Hepatocyte (in vitro differentiated cells): ENCODE measurements around the gene CTNND2. TPM values are rescaled to one million over a fixed set of nuclear protein-coding genes. Genes with fewer than 3 reads are reported as not detected.

ENCODE experiments used
- DNase-seq: peaks from one replicate; pipeline ENCODE4 v3.0.0-alpha.2; 2016; ENCODE audit warnings: low spot score
- H2AFZ ChIP-seq: fragments of 200-600 bp; sonication (generic); 2 replicates; pipeline ENCODE4 v1.6.0; 2016; ENCODE audit warnings: antibody characterized with exemption, mild to moderate bottlenecking
- H3K27ac ChIP-seq: fragments of 200-600 bp; sonication (generic); 2 replicates; pipeline ENCODE4 v1.5.1; 2016; ENCODE audit warnings: mild to moderate bottlenecking
- H3K27me3 ChIP-seq: fragments of 200-600 bp; sonication (generic); 2 replicates; pipeline ENCODE4 v1.6.1; 2016
- H3K36me3 ChIP-seq: fragments of 200-600 bp; sonication (generic); replicated peaks from 2 replicates; pipeline ENCODE4 v1.5.1; 2016; ENCODE audit warnings: low read depth; ENCODE audit not compliant: insufficient read depth
- H3K4me1 ChIP-seq: fragments of 200-600 bp; sonication (generic); 2 replicates; pipeline ENCODE4 v1.5.1; 2016; ENCODE audit warnings: mild to moderate bottlenecking, moderate library complexity; ENCODE audit not compliant: insufficient read depth
- H3K4me2 ChIP-seq: fragments of 200-600 bp; sonication (generic); 2 replicates; pipeline ENCODE4 v1.6.0; 2016
- H3K4me3 ChIP-seq: fragments of 200-600 bp; sonication (generic); 2 replicates; pipeline ENCODE4 v1.5.1; 2016; ENCODE audit warnings: mild to moderate bottlenecking
- H3K79me2 ChIP-seq: fragments of 200-600 bp; sonication (generic); 2 replicates; pipeline ENCODE4 v1.6.0; 2017; ENCODE audit warnings: mild to moderate bottlenecking
- H3K9me2 ChIP-seq: fragments of 200-600 bp; sonication (generic); replicated peaks from 2 replicates; pipeline ENCODE4 v1.6.0; 2017; ENCODE audit warnings: mild to moderate bottlenecking; ENCODE audit not compliant: insufficient read depth
- H3K9me3 ChIP-seq: fragments of 200-600 bp; sonication (generic); 2 replicates; pipeline ENCODE4 v1.5.1; 2016; ENCODE audit warnings: low read depth, mild to moderate bottlenecking
- H4K20me1 ChIP-seq: fragments of 200-600 bp; sonication (generic); 2 replicates; pipeline ENCODE4 v1.6.0; 2016; ENCODE audit warnings: mild to moderate bottlenecking; ENCODE audit not compliant: insufficient read depth, poor library complexity, severe bottlenecking
- CTCF ChIP-seq: fragments of 200-600 bp; sonication (generic); IDR thresholded peaks from 2 replicates; pipeline ENCODE4 v1.5.1; 2016; ENCODE audit warnings: antibody characterized with exemption, mild to moderate bottlenecking; ENCODE audit not compliant: poor library complexity
- EZH2 ChIP-seq: fragments of 200-600 bp; sonication (generic); IDR thresholded peaks from 2 replicates; pipeline ENCODE4 v1.6.1; 2016; ENCODE audit warnings: antibody characterized with exemption, mild to moderate bottlenecking, borderline replicate concordance
- EZH2phosphoT487 ChIP-seq: fragments of 200-600 bp; sonication (generic); IDR thresholded peaks from one replicate; pipeline ENCODE4 v1.6.1; 2018; ENCODE audit warnings: antibody characterized with exemption, mild to moderate bottlenecking, low read depth, moderate library complexity; ENCODE audit not compliant: unreplicated experiment, severe bottlenecking
- WGBS: methylation state at CpG from one replicate; pipeline ENCODE4 v1.1.6; 2016; ENCODE audit warnings: low lambda C conversion rate; ENCODE audit errors: missing lambda C conversion rate; 5-methylcytosine and 5-hydroxymethylcytosine counted together
- polyA plus RNA-seq: library from polyadenylated mRNA; unstranded; fragments of >200 nt; fragmentation: Nextera tagmentation; extraction: Ambion mirVana; gene quantifications from 2 replicates; pipeline ENCODE4 v1.2.1, GENCODE V29; 2016
- total RNA-seq: library from RNA; depleted of rRNA; stranded (reverse); fragments of >200 nt; gene quantifications from 2 replicates; pipeline ENCODE4 v1.2.3, GENCODE V29; 2014

Gene CTNND2
- total and polyA plus RNA-seq, 2 experiments from 2014 or later: 27.5 to 30.3 TPM

GRCh38 chr5:10964806-10965205 lies 939.4 kb downstream of the CTNND2 start:
- H3K4me2 ChIP-seq: no peak overlapping the region
- no peaks in the 10 kb centered on the region for H3K9me3 ChIP-seq
- no peak overlapping the region for H2AFZ ChIP-seq
- no peaks in the 10 kb centered on the region for H4K20me1 ChIP-seq
- TF ChIP-seq CTCF (no peak), EZH2 (no peak), EZH2phosphoT487 (no peak)
- DNase-seq: no peak
- H3K27ac ChIP-seq: no peak overlapping the region
- no peaks in the 10 kb centered on the region for H3K36me3 ChIP-seq
- no peaks in the 10 kb centered on the region for H3K4me1 ChIP-seq
- no peak overlapping the region for H3K4me3 ChIP-seq
- H3K79me2 ChIP-seq: no peaks in the 10 kb centered on the region
- H3K27me3 ChIP-seq: no peaks in the 10 kb centered on the region
- no peaks in the 10 kb centered on the region for H3K9me2 ChIP-seq
- 55% methylated on average over 6 of the region's 6 CpGs for WGBS

- H2AFZ ChIP-seq: no peak overlapping the region
- H3K4me2 ChIP-seq: no peak overlapping the region
- no peaks in the 10 kb centered on the region for H3K36me3 ChIP-seq
- peaks cover 3% of the 10 kb centered on the region for H3K9me3 ChIP-seq
- H3K9me2 ChIP-seq: no peaks in the 10 kb centered on the region
- no peak for DNase-seq
- H3K27me3 ChIP-seq: no peaks in the 10 kb centered on the region
- H3K79me2 ChIP-seq: no peaks in the 10 kb centered on the region
- H4K20me1 ChIP-seq: no peaks in the 10 kb centered on the region
- no peak overlapping the region for H3K27ac ChIP-seq
- TF ChIP-seq EZH2phosphoT487 (no peak), CTCF (no peak), EZH2 (no peak)
- no peak overlapping the region for H3K4me3 ChIP-seq
- H3K4me1 ChIP-seq: no peaks in the 10 kb centered on the region
Measured at GRCh38 chr5:10958728-10959127, 945.5 kb downstream of the CTNND2 start.

- WGBS: 85% methylated on average over 5 of the region's 5 CpGs
- no peak overlapping the region for H3K4me3 ChIP-seq
- peaks cover 1% of the 10 kb centered on the region for H3K27me3 ChIP-seq
- H2AFZ ChIP-seq: no peak overlapping the region
- no peak overlapping the region for H3K27ac ChIP-seq
- DNase-seq: no peak
- H3K4me1 ChIP-seq: no peaks in the 10 kb centered on the region
- no peak overlapping the region for H3K4me2 ChIP-seq
- no peaks in the 10 kb centered on the region for H3K79me2 ChIP-seq
- H3K9me3 ChIP-seq: no peaks in the 10 kb centered on the region
- TF ChIP-seq EZH2phosphoT487 (no peak), EZH2 (no peak), CTCF (no peak)
- no peaks in the 10 kb centered on the region for H3K9me2 ChIP-seq
- H3K36me3 ChIP-seq: no peaks in the 10 kb centered on the region
- no peaks in the 10 kb centered on the region for H4K20me1 ChIP-seq
Measured at GRCh38 chr5:10949856-10950630, 954.2 kb downstream of the CTNND2 start.
